Fibroblast of skin of abdomen (primary cell): ENCODE results near the gene KLHL12.

Experiments
- DNase-seq: peaks from one replicate; pipeline ENCODE4 v3.0.0-alpha.2; 2013

KLHL12 gene

GRCh38 chr1:202880961-202881460 is 46.0 kb downstream of the KLHL12 start:
- no peak for DNase-seq

GRCh38 chr1:202880062-202880461 is 47.0 kb downstream of the KLHL12 start:
- no peak for DNase-seq

GRCh38 chr1:202879128-202879527 is 47.9 kb downstream of the KLHL12 start:
- DNase-seq, result no peak

- no peak for DNase-seq
Measured at GRCh38 chr1:202873026-202873425, 54.0 kb downstream of the KLHL12 start.

GRCh38 chr1:202871367-202871766 is 55.7 kb downstream of the KLHL12 start:
- no peak for DNase-seq

GRCh38 chr1:202862679-202863560 is 64.1 kb downstream of the KLHL12 start:
- no peak for DNase-seq

- DNase-seq, result peak; percentile 84
Measured at GRCh38 chr1:202861420-202862132, 65.5 kb downstream of the KLHL12 start.

GRCh38 chr1:202860744-202861419 is 66.2 kb downstream of the KLHL12 start:
- DNase-seq, result peak; percentile 29

GRCh38 chr1:202858789-202859414 is 68.1 kb downstream of the KLHL12 start:
- no peak for DNase-seq

- peak; percentile 48 for DNase-seq
Measured at GRCh38 chr1:202858331-202858730, 68.7 kb downstream of the KLHL12 start.

GRCh38 chr1:202857136-202857610 is 69.9 kb downstream of the KLHL12 start:
- DNase-seq, result no peak

- DNase-seq, result no peak
Measured at GRCh38 chr1:202856014-202856413, 71.0 kb downstream of the KLHL12 start.

GRCh38 chr1:202854787-202855186 is 72.2 kb downstream of the KLHL12 start:
- DNase-seq, result no peak

- peak; percentile 55 for DNase-seq
Measured at GRCh38 chr1:202852163-202852904, 74.7 kb downstream of the KLHL12 start.

- DNase-seq, result no peak
Measured at GRCh38 chr1:202850593-202851362, 76.3 kb downstream of the KLHL12 start.

GRCh38 chr1:202848191-202848542 is 78.9 kb downstream of the KLHL12 start:
- no peak for DNase-seq

GRCh38 chr1:202844935-202845334 is 82.1 kb downstream of the KLHL12 start:
- DNase-seq, result peak; percentile 39

GRCh38 chr1:202844259-202844658 is 82.8 kb downstream of the KLHL12 start:
- DNase-seq, result no peak

GRCh38 chr1:202843081-202843480 is 84.0 kb downstream of the KLHL12 start:
- no peak for DNase-seq
